RKO (cell line): Measurements from ENCODE around the gene IFNLR1.
A peak's percentile ranks its signal among the peaks of the same experiment; 100 is the strongest.

Experiments
- DNase-seq: peaks from one replicate; pipeline ENCODE4 v3.0.0-alpha.2; 2016; ENCODE audit warnings: low spot score

IFNLR1 gene

GRCh38 chr1:24119859-24120756, 67.0 kb downstream of the IFNLR1 start:
- no peak for DNase-seq

- no peak for DNase-seq
Measured at GRCh38 chr1:24119489-24119858, 67.6 kb downstream of the IFNLR1 start.

- DNase-seq: no peak
Measured at GRCh38 chr1:24118410-24119242, 68.5 kb downstream of the IFNLR1 start.

GRCh38 chr1:24117722-24118409, 69.2 kb downstream of the IFNLR1 start:
- DNase-seq: peak; percentile 12

GRCh38 chr1:24117132-24117531, 70.0 kb downstream of the IFNLR1 start:
- DNase-seq: no peak

GRCh38 chr1:24114753-24115152, 72.3 kb downstream of the IFNLR1 start:
- no peak for DNase-seq

- DNase-seq: no peak
Measured at GRCh38 chr1:24113641-24114033, 73.5 kb downstream of the IFNLR1 start.

- peak; percentile 53 for DNase-seq
Measured at GRCh38 chr1:24111996-24112779, 74.9 kb downstream of the IFNLR1 start, which contains the start of gene MYOM3. TSS of gene MYOM3 (minus strand) at chr1:24112135. CDS start at chr1:24108636, 3,499 bp downstream.

- no peak for DNase-seq
Measured at GRCh38 chr1:24111262-24111995, 75.7 kb downstream of the IFNLR1 start.

GRCh38 chr1:24110642-24111261, 76.3 kb downstream of the IFNLR1 start:
- DNase-seq: no peak

- DNase-seq: no peak
Measured at GRCh38 chr1:24109686-24110475, 77.2 kb downstream of the IFNLR1 start.

- DNase-seq: no peak
Measured at GRCh38 chr1:24109166-24109483, 78.0 kb downstream of the IFNLR1 start.

GRCh38 chr1:24108334-24109165, 78.5 kb downstream of the IFNLR1 start:
- peak; percentile 73 for DNase-seq

- no peak for DNase-seq
Measured at GRCh38 chr1:24107462-24108138, 79.5 kb downstream of the IFNLR1 start.

GRCh38 chr1:24105368-24106160, 81.5 kb downstream of the IFNLR1 start:
- no peak for DNase-seq

GRCh38 chr1:24104854-24105253, 82.2 kb downstream of the IFNLR1 start:
- DNase-seq: no peak
